K562 (cell line): ENCODE results near the gene ZMIZ1. TPM values are rescaled to one million over a fixed set of nuclear protein-coding genes. Genes with fewer than 3 reads are reported as not detected.
A peak's percentile ranks its signal among the peaks of the same experiment; 100 is the strongest.

Source experiments
- ATAC-seq: fragments of 200-7000 bp; cut with Tn5 transposase; 3 replicates; pipeline ENCODE4 v1.9.1; 2020; ENCODE audit warnings: moderate library complexity
- BruUV-seq: library from RNA; stranded (reverse); fragments of 400-500 nt; replicated peaks from 2 replicates; lab custom pipeline; 2021; lab: Mats Ljungman, UMichigan
- CTCF ChIA-PET: fragments of 300-600 bp; formaldehyde crosslinking; extraction: SDS; loops from one replicate; lab custom pipeline; 2021; ENCODE audit warnings: low intra/inter-chr PET ratio; lab: Yijun Ruan, JAX
- POLR2A ChIA-PET: fragments of 300-600, 350-650 bp; sonication (Branson Sonifier 250); formaldehyde crosslinking; extraction: SDS; loops from one replicate; lab custom pipeline; 2021; ENCODE audit warnings: antibody characterized with exemption, inconsistent platforms; lab: Yijun Ruan, JAX
- DNase-seq, 4 experiments: peaks; one replicate each; pipeline versions ENCODE4 v3.0.0 to v3.0.0-alpha.2; 2011 to 2018; ENCODE audit warnings: low spot score in 3 of 4, mixed read lengths in 3 of 4; ENCODE audit errors: extremely low read depth in 1 of 4
- FAIRE-seq: peaks from 2 replicates; lab custom pipeline; 2011; peaks lifted over from hg19 to GRCh38; lab: Jason Lieb, UNC
- H2AFZ ChIP-seq: 2 replicates; pipeline ENCODE4 v1.6.0; 2011; ENCODE audit warnings: low read depth, low read length, control low read depth, inconsistent platforms
- H3K27ac ChIP-seq: fragments of 200-600 bp; 3 replicates; pipeline ENCODE4 v1.8.0; 2011; ENCODE audit warnings: low read depth, mild to moderate bottlenecking, control low read depth, inconsistent platforms, low read length, moderate library complexity, mixed read lengths; ENCODE audit errors: extremely low read depth
- H3K27me3 ChIP-seq, 2 experiments: fragments of 300-600 bp in 1 of 2; 2 replicates in 1 of 2; 3 replicates in 1 of 2; pipeline versions ENCODE4 v1.6.0 to v1.8.0; 2011; ENCODE audit warnings: inconsistent platforms in 2 of 2, low read length in 2 of 2, mild to moderate bottlenecking in 1 of 2, mixed read lengths in 1 of 2, moderate library complexity in 1 of 2; ENCODE audit not compliant: control insufficient read depth in 2 of 2, insufficient read depth in 2 of 2
- H3K36me3 ChIP-seq: fragments of 300-600 bp; 3 replicates; pipeline ENCODE4 v1.8.0; 2011; ENCODE audit warnings: mild to moderate bottlenecking, low read length, inconsistent platforms; ENCODE audit not compliant: control insufficient read depth, insufficient read depth
- H3K4me1 ChIP-seq, 2 experiments: fragments of 200-600 bp in 1 of 2; replicated peaks in 1 of 2; 2 replicates in 1 of 2; 3 replicates in 1 of 2; pipeline versions ENCODE4 v1.5.1 to v1.8.0; 2011; ENCODE audit warnings: inconsistent platforms in 2 of 2, low read length in 2 of 2, mild to moderate bottlenecking in 1 of 2, mixed read lengths in 1 of 2, moderate library complexity in 1 of 2; ENCODE audit not compliant: control insufficient read depth in 2 of 2, insufficient read depth in 2 of 2
- H3K4me2 ChIP-seq: 2 replicates; pipeline ENCODE4 v1.6.1; 2011; ENCODE audit warnings: low read length, control low read depth, inconsistent platforms, mixed read lengths; ENCODE audit not compliant: insufficient read depth
- H3K4me3 ChIP-seq: fragments of 200-600 bp; sonication (generic), shearing (Covaris generic); 2 replicates; pipeline ENCODE4 v1.5.1; 2016; ENCODE audit warnings: control low read depth, inconsistent platforms
- H3K79me2 ChIP-seq: fragments of 200-600 bp; 3 replicates; pipeline ENCODE4 v1.8.0; 2011; ENCODE audit warnings: low read length, inconsistent platforms; ENCODE audit not compliant: control insufficient read depth, insufficient read depth
- H3K9ac ChIP-seq, 2 experiments: 2 replicates each; pipeline versions ENCODE4 v1.6.0 to v1.6.1; 2011; ENCODE audit warnings: low read depth in 2 of 2, low read length in 2 of 2, control low read depth in 1 of 2, inconsistent platforms in 1 of 2, mild to moderate bottlenecking in 1 of 2, mixed read lengths in 1 of 2; ENCODE audit not compliant: insufficient read depth in 1 of 2
- H3K9me1 ChIP-seq: one replicate; pipeline ENCODE4 v1.6.0; 2011; ENCODE audit warnings: inconsistent platforms, mild to moderate bottlenecking, low read length, moderate library complexity; ENCODE audit not compliant: control insufficient read depth, insufficient read depth
- H3K9me3 ChIP-seq: replicated peaks from 2 replicates; pipeline ENCODE4 v1.5.1; 2011; ENCODE audit warnings: low read depth, low read length, inconsistent platforms; ENCODE audit not compliant: control insufficient read depth, insufficient read depth
- H4K20me1 ChIP-seq: replicated peaks from 2 replicates; pipeline ENCODE4 v1.6.1; 2011; ENCODE audit warnings: low read length, inconsistent platforms, mixed read lengths; ENCODE audit not compliant: control insufficient read depth, insufficient read depth
- TRIM24 ChIP-seq, 2 experiments: fragments of 450-650 bp; IDR thresholded peaks; 2 replicates each; pipeline ENCODE4 v1.6.1; 2016
- ZFP36 ChIP-seq: fragments of 150-350 bp; IDR thresholded peaks from 2 replicates; pipeline ENCODE4 v1.6.1; 2018; ENCODE audit warnings: low read length, low read depth; ENCODE audit not compliant: partially characterized antibody
- ZNF121 ChIP-seq: sonication (generic); formaldehyde crosslinking; conservative IDR thresholded peaks from 2 replicates; pipeline ENCODE4 v1.8.0; 2022; ENCODE audit warnings: missing genetic modification reagents
- WGBS: fragments of 100-300 bp; shearing (Covaris generic); methylation state at CpG from one replicate; pipeline ENCODE4 v1.1.6; 2016; ENCODE audit warnings: low coverage, mixed read lengths; ENCODE audit not compliant: insufficient coverage; ENCODE audit errors: missing lambda C conversion rate; 5-methylcytosine and 5-hydroxymethylcytosine counted together
- in situ Hi-C: fragments of 300-500 bp; cut with MboI; formaldehyde crosslinking; loops from 4 replicates; pipeline ENCODE4 v1.15.0; 2018; ENCODE audit warnings: inconsistent platforms, mixed read lengths
- intact Hi-C: fragments of 100-400 bp; cut with micrococcal nuclease; formaldehyde crosslinking; loops from 2 replicates; pipeline ENCODE4 v1.14.2; 2022
- polyA plus RNA-seq, 8 experiments: library from polyadenylated mRNA; depleted of rRNA in 4 of 8; stranded (reverse) in 5 of 8; unstranded in 3 of 8; fragments of >200 nt; fragmentation: Nextera tagmentation in 2 of 8; fragmentation: Illumina TruSeq in 1 of 8; extraction: Ambion mirVana in 2 of 8; extraction: Trizol in 1 of 8; gene quantifications; 2 replicates each; pipeline versions ENCODE4 v1.2.1 to v1.2.3, GENCODE V29; 2011 to 2014; ENCODE audit warnings: inconsistent platforms in 1 of 8, missing spikeins in 1 of 8
- total RNA-seq, 7 experiments: library from RNA; depleted of rRNA in 6 of 7; stranded (reverse); fragments of >200 nt in 6 of 7; fragmentation: Illumina TruSeq in 2 of 7; extraction: Trizol in 2 of 7; gene quantifications; 2 replicates each; pipeline versions ENCODE4 v1.2.1 to v1.2.3, GENCODE V29; 2011 to 2021; ENCODE audit warnings: low replicate concordance in 1 of 7
- TF ChIP-seq, protein P1 (sequence below): fragments of 250-450 bp; sonication (Bioruptor Pico); IDR thresholded peaks from 2 replicates; pipeline ENCODE4 v1.8.0; 2021; ENCODE audit warnings: moderate library complexity, mild to moderate bottlenecking, inconsistent platforms

The ZMIZ1 gene
- total and polyA plus RNA-seq, 9 of the 15 experiments (the other 6 are each of a cell fraction or from before 2014, with no cell fraction given) = 1.0 to 37.3 (median 4.3) TPM

GRCh38 chr10:79201706-79202105, 132.9 kb downstream of the ZMIZ1 start:
- H3K9ac ChIP-seq = peak overlapping the region in 1 of 2 experiments; percentile 43; a peak in 1 of 4 replicates
- no peak for ATAC-seq
- peaks cover 31% of the 10 kb centered on the region; the same call in 2 of the 3 replicates for H3K36me3 ChIP-seq
- intact Hi-C loops = no loop called here
- CTCF ChIA-PET = no interaction called here
- in situ Hi-C loops = no loop called here
- no peaks in the 10 kb centered on the region for H3K79me2 ChIP-seq
- H3K4me1 ChIP-seq = peaks cover 0 to 13% of the 10 kb centered on the region in 2 experiments; a peak in 4 of 5 replicates
- TF ChIP-seq, protein P1, sequence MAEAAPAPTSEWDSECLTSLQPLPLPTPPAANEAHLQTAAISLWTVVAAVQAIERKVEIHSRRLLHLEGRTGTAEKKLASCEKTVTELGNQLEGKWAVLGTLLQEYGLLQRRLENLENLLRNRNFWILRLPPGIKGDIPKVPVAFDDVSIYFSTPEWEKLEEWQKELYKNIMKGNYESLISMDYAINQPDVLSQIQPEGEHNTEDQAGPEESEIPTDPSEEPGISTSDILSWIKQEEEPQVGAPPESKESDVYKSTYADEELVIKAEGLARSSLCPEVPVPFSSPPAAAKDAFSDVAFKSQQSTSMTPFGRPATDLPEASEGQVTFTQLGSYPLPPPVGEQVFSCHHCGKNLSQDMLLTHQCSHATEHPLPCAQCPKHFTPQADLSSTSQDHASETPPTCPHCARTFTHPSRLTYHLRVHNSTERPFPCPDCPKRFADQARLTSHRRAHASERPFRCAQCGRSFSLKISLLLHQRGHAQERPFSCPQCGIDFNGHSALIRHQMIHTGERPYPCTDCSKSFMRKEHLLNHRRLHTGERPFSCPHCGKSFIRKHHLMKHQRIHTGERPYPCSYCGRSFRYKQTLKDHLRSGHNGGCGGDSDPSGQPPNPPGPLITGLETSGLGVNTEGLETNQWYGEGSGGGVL (CRISPR knock-in tag) = no peak
- TF ChIP-seq ZFP36 = peak; percentile 66
- no peak for TF ChIP-seq TRIM24 (IDR thresholded peaks at IDR 0.05)
- peak; percentile 87 for TF ChIP-seq ZNF121
- TF ChIP-seq, all 486 proteins: peak for 2
- no peaks in the 10 kb centered on the region for H3K27me3 ChIP-seq
- no peak overlapping the region for H3K4me3 ChIP-seq
- no peak for FAIRE-seq
- DNase-seq = no peak
- 100% methylated on average over 7 of the region's 8 CpGs for WGBS
- H3K9me1 ChIP-seq = peaks cover 8% of the 10 kb centered on the region
- H4K20me1 ChIP-seq = peaks cover 15% of the 10 kb centered on the region
- no peak overlapping the region for H2AFZ ChIP-seq
- H3K27ac ChIP-seq = no peak overlapping the region
- H3K4me2 ChIP-seq = no peak overlapping the region
- BruUV-seq = no TSS peak
- POLR2A ChIA-PET = no interaction called here
- no peaks in the 10 kb centered on the region for H3K9me3 ChIP-seq
